Thoracic aorta endothelial cell (primary cell): Measurements from ENCODE around the gene OR2M4. TPM values are rescaled to one million over a fixed set of nuclear protein-coding genes. Genes with fewer than 3 reads are reported as not detected.

Experiments
- total RNA-seq: library from RNA; depleted of rRNA; stranded (reverse); fragments of >200 nt; gene quantifications from 2 replicates; pipeline ENCODE4 v1.2.3, GENCODE V29; 2012

The OR2M4 gene
- not detected in 2 replicates for total RNA-seq

GRCh38 chr1:248231117-248231516 lies at the start of gene OR2M4:
Gene OR2M4, plus strand, starts transcription at chr1:248231417. Its CDS starts 7,512 bp downstream, at chr1:248238929.

GRCh38 chr1:248196965-248197364 lies 34.3 kb upstream of the OR2M4 start, which contains the start of gene OR2M3:
Gene OR2M3, plus strand, starts transcription at chr1:248197265. Its CDS starts 5,803 bp downstream, at chr1:248203068.

GRCh38 chr1:248277876-248278275 lies 46.7 kb downstream of the OR2M4 start, which contains the start of gene OR2T33:
Gene OR2T33, minus strand, starts transcription at chr1:248277976. Its CDS starts 4,162 bp downstream, at chr1:248273814.

Other genes starting within 250 kb of the OR2M4 start
- gene OR2L5, start 217.8 kb upstream of the OR2M4 start, total RNA-seq: not detected in 2 replicates
- not detected in 2 replicates for gene OR2L2, start 201.3 kb upstream of the OR2M4 start, total RNA-seq
- not detected in 2 replicates for gene OR2L3, start 184.6 kb upstream of the OR2M4 start, total RNA-seq
- gene OR2L13, start 136.2 kb upstream of the OR2M4 start, total RNA-seq: not detected in 2 replicates
- gene OR2M5, start 86.3 kb upstream of the OR2M4 start, total RNA-seq: not detected in 2 replicates
- not detected in 2 replicates for gene OR2M2, start 56.6 kb upstream of the OR2M4 start, total RNA-seq
- gene OR2M3, start 34.2 kb upstream of the OR2M4 start, total RNA-seq: not detected in 2 replicates
- 0.13 TPM in 1 of 2 replicates, not detected in the other for gene OR2T33, start 46.6 kb downstream of the OR2M4 start, total RNA-seq
- not detected in 2 replicates for gene OR2T12, start 72.0 kb downstream of the OR2M4 start, total RNA-seq
- not detected in 2 replicates for gene OR2M7, start 93.2 kb downstream of the OR2M4 start, total RNA-seq
- not detected in 2 replicates for gene OR14C36, start 117.4 kb downstream of the OR2M4 start, total RNA-seq
- gene OR2T4, start 130.2 kb downstream of the OR2M4 start, total RNA-seq: not detected in 2 replicates
- not detected in 2 replicates for gene OR2T6, start 144.3 kb downstream of the OR2M4 start, total RNA-seq
- gene OR2T1, start 171.6 kb downstream of the OR2M4 start, total RNA-seq: not detected in 2 replicates
- gene OR2T2, start 214.2 kb downstream of the OR2M4 start, total RNA-seq: not detected in 2 replicates
- not detected in 2 replicates for gene OR2T3, start 241.9 kb downstream of the OR2M4 start, total RNA-seq